ENCODE measurements around the gene BTBD10.
A peak's percentile ranks its signal among the peaks of the same experiment; 100 is the strongest.

The BTBD10 gene

DNA sequence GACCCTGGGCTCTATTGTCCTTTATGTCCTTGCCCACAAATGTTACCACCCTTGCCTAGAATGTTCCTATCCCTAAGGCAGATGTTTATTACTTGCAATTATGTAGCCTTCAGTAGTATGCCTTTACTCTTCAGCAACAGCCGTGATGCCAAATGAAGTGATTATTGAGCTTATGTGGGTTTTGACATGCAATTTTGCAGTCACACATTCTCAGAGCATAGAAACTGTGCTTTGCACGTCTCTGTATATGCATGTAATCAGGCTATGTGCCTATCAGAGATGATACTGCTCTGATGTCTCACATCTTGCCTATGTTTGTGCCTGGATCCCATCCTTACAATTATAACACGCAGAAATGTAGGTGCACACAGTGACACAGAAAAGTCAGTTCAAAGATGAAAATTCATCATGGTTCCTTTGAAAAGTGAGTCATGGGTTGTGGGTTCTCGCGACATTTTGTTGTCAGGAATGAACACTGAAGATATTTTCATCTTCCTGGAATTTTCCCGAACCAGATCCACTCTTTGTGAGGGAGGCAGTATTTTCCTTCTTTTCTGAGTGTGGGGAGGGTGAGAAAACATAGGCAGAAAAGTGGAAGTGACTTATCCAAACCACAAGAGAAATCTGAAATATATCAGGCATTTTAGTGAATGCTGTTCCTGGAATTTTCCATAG, 104.3 kb downstream of the BTBD10 start:
- H3K27ac ChIP-seq (ENCODE audit: low read length): no peak overlapping the region
- TF ChIP-seq EZH2phosphoT487 (IDR thresholded peaks at IDR 0.05; ENCODE audit: low read length) (no peak), EZH2 (optimal IDR thresholded peaks at IDR 0.05; ENCODE audit: low read depth, low read length) (no peak)
- H4K20me1 ChIP-seq (ENCODE audit: insufficient read depth, low read length): no peaks in the 10 kb centered on the region
- no peaks in the 10 kb centered on the region for H3K9me2 ChIP-seq (replicated peaks; ENCODE audit: insufficient read depth, low read length)
- H3K4me1 ChIP-seq (ENCODE audit: low read length): no peaks in the 10 kb centered on the region
- H3K4me2 ChIP-seq (ENCODE audit: low read depth, low read length): no peak overlapping the region
- H3K9me3 ChIP-seq (replicated peaks; ENCODE audit: insufficient read depth, low read length): no peaks in the 10 kb centered on the region
- H3K4me3 ChIP-seq (ENCODE audit: low read length): no peak overlapping the region
- H3K9ac ChIP-seq (ENCODE audit: low read length): no peak overlapping the region
- no peaks in the 10 kb centered on the region for H3K27me3 ChIP-seq (replicated peaks; ENCODE audit: insufficient read depth, low read length)
- H3K36me3 ChIP-seq (replicated peaks; ENCODE audit: insufficient read depth, low read length): no peaks in the 10 kb centered on the region
- no peak overlapping the region for H2AFZ ChIP-seq (ENCODE audit: low read length)
- no peaks in the 10 kb centered on the region for H3F3A ChIP-seq (ENCODE audit: insufficient read depth, low read length)
- no peak for DNase-seq
- no peaks in the 10 kb centered on the region for H3K79me2 ChIP-seq (ENCODE audit: low read length)

DNA sequence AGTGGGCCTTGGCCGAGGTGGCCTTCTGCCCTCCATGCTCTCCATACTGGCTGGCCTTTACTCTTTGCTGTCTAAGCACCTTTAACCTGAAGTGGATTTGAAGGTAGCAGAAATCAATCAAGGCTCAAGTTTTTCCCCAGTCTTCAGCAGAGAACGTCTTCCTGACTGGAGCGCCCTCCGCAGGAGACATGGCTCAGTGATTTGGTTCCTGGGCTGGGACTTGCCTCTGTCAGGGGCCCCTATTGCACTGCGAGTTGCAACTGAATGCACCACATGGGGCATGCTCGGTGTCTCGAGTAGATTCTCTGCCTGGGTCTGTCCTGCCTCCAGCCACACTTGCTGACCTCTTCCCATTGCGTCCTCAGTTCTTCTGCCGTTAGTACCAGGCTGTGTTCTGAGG, 105.8 kb downstream of the BTBD10 start:
- Histone ChIP-seq H3K9me2 (replicated peaks; ENCODE audit: insufficient read depth, low read length) (no peaks in the 10 kb centered on the region), H3K9me3 (replicated peaks; ENCODE audit: insufficient read depth, low read length) (no peaks in the 10 kb centered on the region), H3K27me3 (replicated peaks; ENCODE audit: insufficient read depth, low read length) (no peaks in the 10 kb centered on the region), H4K20me1 (ENCODE audit: insufficient read depth, low read length) (no peaks in the 10 kb centered on the region), H3K9ac (ENCODE audit: low read length) (no peak overlapping the region), H3K4me1 (ENCODE audit: low read length) (no peaks in the 10 kb centered on the region), H3K36me3 (replicated peaks; ENCODE audit: insufficient read depth, low read length) (no peaks in the 10 kb centered on the region), H3K79me2 (ENCODE audit: low read length) (no peaks in the 10 kb centered on the region), H2AFZ (ENCODE audit: low read length) (no peak overlapping the region), H3K4me3 (ENCODE audit: low read length) (no peak overlapping the region), H3K4me2 (ENCODE audit: low read depth, low read length) (no peak overlapping the region), H3K27ac (ENCODE audit: low read length) (no peak overlapping the region), H3F3A (ENCODE audit: insufficient read depth, low read length) (no peaks in the 10 kb centered on the region)
- DNase-seq: no peak
- TF ChIP-seq EZH2 (optimal IDR thresholded peaks at IDR 0.05; ENCODE audit: low read depth, low read length): no peak
- no peak for TF ChIP-seq CTCF (IDR thresholded peaks at IDR 0.05; ENCODE audit: low read length)
- TF ChIP-seq EZH2phosphoT487 (IDR thresholded peaks at IDR 0.05; ENCODE audit: low read length): no peak

- no peaks in the 10 kb centered on the region for H4K20me1 ChIP-seq (ENCODE audit: insufficient read depth, low read length)
- no peaks in the 10 kb centered on the region for H3F3A ChIP-seq (ENCODE audit: insufficient read depth, low read length)
- no peak overlapping the region for H3K27ac ChIP-seq (ENCODE audit: low read length)
- H3K79me2 ChIP-seq (ENCODE audit: low read length): no peaks in the 10 kb centered on the region
- TF ChIP-seq EZH2 (optimal IDR thresholded peaks at IDR 0.05; ENCODE audit: low read depth, low read length): no peak
- TF ChIP-seq EZH2phosphoT487 (IDR thresholded peaks at IDR 0.05; ENCODE audit: low read length): no peak
- TF ChIP-seq CTCF (IDR thresholded peaks at IDR 0.05; ENCODE audit: low read length): no peak
- H2AFZ ChIP-seq (ENCODE audit: low read length): no peak overlapping the region
- no peaks in the 10 kb centered on the region for H3K9me3 ChIP-seq (replicated peaks; ENCODE audit: insufficient read depth, low read length)
- H3K4me2 ChIP-seq (ENCODE audit: low read depth, low read length): no peak overlapping the region
- H3K36me3 ChIP-seq (replicated peaks; ENCODE audit: insufficient read depth, low read length): no peaks in the 10 kb centered on the region
- DNase-seq: no peak
- no peaks in the 10 kb centered on the region for H3K9me2 ChIP-seq (replicated peaks; ENCODE audit: insufficient read depth, low read length)
- H3K4me3 ChIP-seq (ENCODE audit: low read length): no peak overlapping the region
- H3K9ac ChIP-seq (ENCODE audit: low read length): no peak overlapping the region
- H3K27me3 ChIP-seq (replicated peaks; ENCODE audit: insufficient read depth, low read length): no peaks in the 10 kb centered on the region
- no peaks in the 10 kb centered on the region for H3K4me1 ChIP-seq (ENCODE audit: low read length)
Observed at GRCh38 chr11:13355191-13355590, 107.8 kb downstream of the BTBD10 start.

DNA sequence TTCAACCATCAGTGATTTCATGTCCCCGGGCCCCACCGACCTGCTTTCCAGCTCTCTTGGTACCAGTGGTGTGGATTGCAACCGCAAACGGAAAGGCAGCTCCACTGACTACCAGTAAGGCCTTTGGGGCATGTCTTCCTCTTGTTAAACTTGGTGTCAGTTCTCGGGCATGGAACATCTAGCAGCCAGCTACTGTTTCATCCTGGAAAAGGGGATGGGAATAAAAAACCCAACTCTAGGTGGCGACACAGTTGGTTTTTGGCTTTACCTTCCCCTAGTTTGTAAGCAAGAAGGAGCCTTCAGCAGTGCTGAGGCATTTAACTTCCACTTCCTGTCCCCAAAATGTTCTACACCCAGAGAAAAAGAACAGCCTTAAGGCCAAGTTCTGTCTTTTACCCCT, 108.7 kb downstream of the BTBD10 start:
- no peak overlapping the region for H2AFZ ChIP-seq (ENCODE audit: low read length)
- H3K9me2 ChIP-seq (replicated peaks; ENCODE audit: insufficient read depth, low read length): no peaks in the 10 kb centered on the region
- TF ChIP-seq EZH2phosphoT487 (IDR thresholded peaks at IDR 0.05; ENCODE audit: low read length) (no peak), CTCF (IDR thresholded peaks at IDR 0.05; ENCODE audit: low read length) (peak; percentile 19), EZH2 (optimal IDR thresholded peaks at IDR 0.05; ENCODE audit: low read depth, low read length) (no peak)
- H3K79me2 ChIP-seq (ENCODE audit: low read length): no peaks in the 10 kb centered on the region
- no peak overlapping the region for H3K27ac ChIP-seq (ENCODE audit: low read length)
- H3K4me2 ChIP-seq (ENCODE audit: low read depth, low read length): no peak overlapping the region
- H3K27me3 ChIP-seq (replicated peaks; ENCODE audit: insufficient read depth, low read length): no peaks in the 10 kb centered on the region
- DNase-seq: no peak
- H4K20me1 ChIP-seq (ENCODE audit: insufficient read depth, low read length): no peaks in the 10 kb centered on the region
- no peaks in the 10 kb centered on the region; the same call in 1 of the 2 replicates for H3F3A ChIP-seq (ENCODE audit: insufficient read depth, low read length)
- H3K4me3 ChIP-seq (ENCODE audit: low read length): no peak overlapping the region
- no peaks in the 10 kb centered on the region for H3K36me3 ChIP-seq (replicated peaks; ENCODE audit: insufficient read depth, low read length)
- H3K4me1 ChIP-seq (ENCODE audit: low read length): no peaks in the 10 kb centered on the region
- no peaks in the 10 kb centered on the region for H3K9me3 ChIP-seq (replicated peaks; ENCODE audit: insufficient read depth, low read length)
- no peak overlapping the region for H3K9ac ChIP-seq (ENCODE audit: low read length)
